Trophoblast cell (in vitro differentiated cells and primary cell): ENCODE results near the gene KCNMA1.
A peak's percentile ranks its signal among the peaks of the same experiment; 100 is the strongest.

Experiments used
- DNase-seq, 2 donors: peaks; one replicate each; pipeline ENCODE4 v3.0.0-alpha.2; 2016
- H2AFZ ChIP-seq: 2 replicates; pipeline ENCODE4 v1.6.1; 2013; ENCODE audit warnings: low read length, moderate library complexity, mild to moderate bottlenecking; ENCODE audit not compliant: insufficient read depth, poor library complexity
- H2AK5ac ChIP-seq: 2 replicates; pipeline ENCODE4 v1.6.1; 2013; ENCODE audit warnings: mild to moderate bottlenecking, low read length
- H2BK120ac ChIP-seq: 2 replicates; pipeline ENCODE4 v1.6.1; 2013; ENCODE audit warnings: low read length, mild to moderate bottlenecking, moderate library complexity; ENCODE audit not compliant: insufficient read depth, poor library complexity
- H2BK12ac ChIP-seq: 2 replicates; pipeline ENCODE4 v1.6.1; 2013; ENCODE audit warnings: mild to moderate bottlenecking, low read length, moderate library complexity
- H2BK5ac ChIP-seq: 2 replicates; pipeline ENCODE4 v1.6.1; 2013; ENCODE audit warnings: low read length, low read depth, moderate library complexity, mild to moderate bottlenecking; ENCODE audit not compliant: poor library complexity
- H3K14ac ChIP-seq: 2 replicates; pipeline ENCODE4 v1.6.1; 2013; ENCODE audit warnings: mild to moderate bottlenecking, low read length
- H3K18ac ChIP-seq: 2 replicates; pipeline ENCODE4 v1.6.1; 2013; ENCODE audit warnings: mild to moderate bottlenecking, low read length
- H3K23ac ChIP-seq: 2 replicates; pipeline ENCODE4 v1.6.1; 2013; ENCODE audit warnings: low read length
- H3K27ac ChIP-seq: 2 replicates; pipeline ENCODE4 v1.5.1; 2013; ENCODE audit warnings: low read depth, mild to moderate bottlenecking, inconsistent platforms, low read length, moderate library complexity
- H3K27me3 ChIP-seq: 2 replicates; pipeline ENCODE4 v1.6.1; 2013; ENCODE audit warnings: inconsistent platforms, mild to moderate bottlenecking, low read length, moderate library complexity; ENCODE audit not compliant: insufficient read depth
- H3K36me3 ChIP-seq, 2 experiments: 1 replicate in 1 of 2; 2 replicates in 1 of 2; pipeline ENCODE4 v1.6.1; 2013; ENCODE audit warnings: low read length in 2 of 2, mild to moderate bottlenecking in 2 of 2, moderate library complexity in 1 of 2; ENCODE audit not compliant: insufficient read depth in 2 of 2, control insufficient read depth in 1 of 2
- H3K4ac ChIP-seq: 2 replicates; pipeline ENCODE4 v1.6.1; 2013; ENCODE audit warnings: low read depth, mild to moderate bottlenecking, low read length, moderate library complexity
- H3K4me1 ChIP-seq, 2 experiments: 1 replicate in 1 of 2; 2 replicates in 1 of 2; pipeline ENCODE4 v1.6.1; 2013; ENCODE audit warnings: low read length in 2 of 2, mild to moderate bottlenecking in 2 of 2, moderate library complexity in 1 of 2; ENCODE audit not compliant: insufficient read depth in 2 of 2, control insufficient read depth in 1 of 2
- H3K4me2 ChIP-seq: 2 replicates; pipeline ENCODE4 v1.6.1; 2013; ENCODE audit warnings: inconsistent platforms, mild to moderate bottlenecking, low read length, moderate library complexity
- H3K4me3 ChIP-seq: 2 replicates; pipeline ENCODE4 v1.5.1; 2013; ENCODE audit warnings: mild to moderate bottlenecking, low read depth, low read length, inconsistent platforms
- H3K79me1 ChIP-seq: one replicate; pipeline ENCODE4 v1.6.1; 2013; ENCODE audit warnings: low read length
- H3K79me2 ChIP-seq: 2 replicates; pipeline ENCODE4 v1.6.1; 2013; ENCODE audit warnings: low read length, mild to moderate bottlenecking; ENCODE audit not compliant: control insufficient read depth, insufficient read depth, poor library complexity
- H3K9ac ChIP-seq: 2 replicates; pipeline ENCODE4 v1.6.1; 2013; ENCODE audit warnings: mild to moderate bottlenecking, low read length
- H3K9me3 ChIP-seq: 2 replicates; pipeline ENCODE4 v1.6.1; 2013; ENCODE audit warnings: low read depth, mild to moderate bottlenecking, control low read depth, inconsistent platforms, low read length; ENCODE audit not compliant: insufficient read depth
- H4K12ac ChIP-seq: 2 replicates; pipeline ENCODE4 v1.6.1; 2013; ENCODE audit warnings: low read depth, mild to moderate bottlenecking, low read length, moderate library complexity
- H4K8ac ChIP-seq: 2 replicates; pipeline ENCODE4 v1.6.1; 2013; ENCODE audit warnings: low read depth, mild to moderate bottlenecking, low read length, moderate library complexity
- H4K91ac ChIP-seq: one replicate; pipeline ENCODE4 v1.6.1; 2013; ENCODE audit warnings: low read depth, mild to moderate bottlenecking, low read length, moderate library complexity
- WGBS: extraction: QIAGEN DNeasy Blood & Tissue Kit; methylation state at CpG from one replicate; pipeline ENCODE4 v1.1.7; 2013; ENCODE audit warnings: missing lambda C conversion rate; ENCODE audit not compliant: insufficient read length, insufficient coverage; ENCODE audit errors: extremely low coverage; 5-methylcytosine and 5-hydroxymethylcytosine counted together

Gene KCNMA1

GRCh38 chr10:77597560-77597959, 40.0 kb downstream of the KCNMA1 start:
- H3K9ac ChIP-seq = no peak overlapping the region
- no peak overlapping the region for H3K4me3 ChIP-seq
- no peaks in the 10 kb centered on the region for H3K9me3 ChIP-seq
- no peak overlapping the region for H2AFZ ChIP-seq
- no peak overlapping the region for H4K8ac ChIP-seq
- H2AK5ac ChIP-seq = no peak overlapping the region
- no peak overlapping the region for H3K4me2 ChIP-seq
- H3K23ac ChIP-seq = no peak overlapping the region
- H4K91ac ChIP-seq = no peak overlapping the region
- no peak for DNase-seq
- H3K36me3 ChIP-seq = peaks cover 4 to 12% of the 10 kb centered on the region in 2 experiments
- no peak overlapping the region for H2BK12ac ChIP-seq
- peaks cover 6 to 8% of the 10 kb centered on the region in 2 experiments for H3K4me1 ChIP-seq
- H3K18ac ChIP-seq = no peak overlapping the region
- H4K12ac ChIP-seq = no peak overlapping the region
- no peak overlapping the region for H3K14ac ChIP-seq
- no peaks in the 10 kb centered on the region for H3K79me2 ChIP-seq
- H3K79me1 ChIP-seq = no peaks in the 10 kb centered on the region
- H3K27ac ChIP-seq = no peak overlapping the region
- H2BK5ac ChIP-seq = no peak overlapping the region
- H3K27me3 ChIP-seq = no peaks in the 10 kb centered on the region
- H2BK120ac ChIP-seq = no peak overlapping the region
- H3K4ac ChIP-seq = no peak overlapping the region

GRCh38 chr10:77594471-77594783, 43.2 kb downstream of the KCNMA1 start:
- peaks cover 4 to 18% of the 10 kb centered on the region in 2 experiments for H3K36me3 ChIP-seq
- H3K79me1 ChIP-seq = no peaks in the 10 kb centered on the region
- H3K9ac ChIP-seq = no peak overlapping the region
- no CpG with 5 or more reads among the region's 4 CpGs for WGBS
- H3K27ac ChIP-seq = no peak overlapping the region
- no peak overlapping the region for H2BK5ac ChIP-seq
- H3K23ac ChIP-seq = no peak overlapping the region
- no peak overlapping the region for H3K18ac ChIP-seq
- no peak overlapping the region for H3K4me2 ChIP-seq
- no peak overlapping the region for H3K14ac ChIP-seq
- no peak overlapping the region for H4K8ac ChIP-seq
- H3K4ac ChIP-seq = no peak overlapping the region
- no peaks in the 10 kb centered on the region for H3K4me1 ChIP-seq
- no peak overlapping the region for H3K4me3 ChIP-seq
- no peak overlapping the region for H2AFZ ChIP-seq
- H4K91ac ChIP-seq = no peak overlapping the region
- no peaks in the 10 kb centered on the region for H3K9me3 ChIP-seq
- no peak overlapping the region for H4K12ac ChIP-seq
- H2AK5ac ChIP-seq = no peak overlapping the region
- no peak overlapping the region for H2BK120ac ChIP-seq
- no peak for DNase-seq
- no peaks in the 10 kb centered on the region for H3K79me2 ChIP-seq
- H2BK12ac ChIP-seq = no peak overlapping the region
- no peaks in the 10 kb centered on the region for H3K27me3 ChIP-seq

GRCh38 chr10:77593771-77594470, 43.7 kb downstream of the KCNMA1 start:
- Histone ChIP-seq H3K23ac (no peak overlapping the region), H3K9ac (no peak overlapping the region), H3K4ac (no peak overlapping the region), H3K79me2 (no peaks in the 10 kb centered on the region), H2AFZ (no peak overlapping the region), H3K14ac (no peak overlapping the region), H3K4me2 (no peak overlapping the region), H4K12ac (no peak overlapping the region), H3K18ac (no peak overlapping the region), H2BK5ac (no peak overlapping the region), H3K36me3 (peaks cover 8 to 18% of the 10 kb centered on the region in 2 experiments), H3K27ac (no peak overlapping the region), H4K8ac (no peak overlapping the region), H3K79me1 (no peaks in the 10 kb centered on the region), H3K4me3 (no peak overlapping the region), H3K27me3 (no peaks in the 10 kb centered on the region), H2AK5ac (no peak overlapping the region), H4K91ac (no peak overlapping the region), H2BK120ac (no peak overlapping the region), H3K9me3 (no peaks in the 10 kb centered on the region), H3K4me1 (no peaks in the 10 kb centered on the region), H2BK12ac (no peak overlapping the region)
- no peak for DNase-seq
- WGBS = no CpG with 5 or more reads among the region's 7 CpGs

GRCh38 chr10:77592946-77593636, 44.5 kb downstream of the KCNMA1 start:
- Histone ChIP-seq H3K14ac (no peak overlapping the region), H2BK120ac (no peak overlapping the region), H3K79me1 (no peaks in the 10 kb centered on the region), H2AFZ (no peak overlapping the region), H4K91ac (no peak overlapping the region), H3K9me3 (no peaks in the 10 kb centered on the region), H3K23ac (no peak overlapping the region), H2AK5ac (no peak overlapping the region), H3K4ac (no peak overlapping the region), H3K27ac (no peak overlapping the region), H3K18ac (no peak overlapping the region), H3K4me3 (no peak overlapping the region), H4K8ac (no peak overlapping the region), H2BK12ac (no peak overlapping the region), H3K27me3 (no peaks in the 10 kb centered on the region), H3K4me1 (peaks cover 0 to 2% of the 10 kb centered on the region in 2 experiments), H3K4me2 (no peak overlapping the region), H3K36me3 (peaks cover 8 to 19% of the 10 kb centered on the region in 2 experiments), H3K79me2 (no peaks in the 10 kb centered on the region), H3K9ac (no peak overlapping the region), H2BK5ac (no peak overlapping the region), H4K12ac (no peak overlapping the region)
- WGBS = no CpG with 5 or more reads among the region's 5 CpGs
- DNase-seq = peak in 1 of 2 donors; percentile 28
